ENCODE measurements around the gene ABCA2.

DNA sequence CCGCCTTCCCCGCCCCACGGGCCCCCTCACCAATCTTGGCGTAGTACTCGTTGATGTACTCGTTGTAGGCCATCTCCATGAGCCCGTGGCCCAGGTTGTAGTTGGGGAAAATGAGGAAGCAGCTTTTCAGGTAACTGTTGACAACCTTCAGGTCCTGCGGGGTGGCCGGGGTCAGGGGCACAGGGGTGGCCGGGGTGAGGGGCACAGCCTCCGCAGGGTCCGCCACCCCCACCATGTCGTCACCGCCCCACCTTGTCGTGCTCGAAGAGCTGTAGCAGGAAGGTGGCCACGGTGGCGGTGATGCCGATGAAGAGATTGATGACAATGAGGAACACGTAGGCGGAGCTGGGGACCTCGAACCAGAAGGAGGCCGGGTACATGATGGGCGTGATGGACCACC lies 16.9 kb downstream of the ABCA2 start:
- TF ChIP-seq, protein P1, sequence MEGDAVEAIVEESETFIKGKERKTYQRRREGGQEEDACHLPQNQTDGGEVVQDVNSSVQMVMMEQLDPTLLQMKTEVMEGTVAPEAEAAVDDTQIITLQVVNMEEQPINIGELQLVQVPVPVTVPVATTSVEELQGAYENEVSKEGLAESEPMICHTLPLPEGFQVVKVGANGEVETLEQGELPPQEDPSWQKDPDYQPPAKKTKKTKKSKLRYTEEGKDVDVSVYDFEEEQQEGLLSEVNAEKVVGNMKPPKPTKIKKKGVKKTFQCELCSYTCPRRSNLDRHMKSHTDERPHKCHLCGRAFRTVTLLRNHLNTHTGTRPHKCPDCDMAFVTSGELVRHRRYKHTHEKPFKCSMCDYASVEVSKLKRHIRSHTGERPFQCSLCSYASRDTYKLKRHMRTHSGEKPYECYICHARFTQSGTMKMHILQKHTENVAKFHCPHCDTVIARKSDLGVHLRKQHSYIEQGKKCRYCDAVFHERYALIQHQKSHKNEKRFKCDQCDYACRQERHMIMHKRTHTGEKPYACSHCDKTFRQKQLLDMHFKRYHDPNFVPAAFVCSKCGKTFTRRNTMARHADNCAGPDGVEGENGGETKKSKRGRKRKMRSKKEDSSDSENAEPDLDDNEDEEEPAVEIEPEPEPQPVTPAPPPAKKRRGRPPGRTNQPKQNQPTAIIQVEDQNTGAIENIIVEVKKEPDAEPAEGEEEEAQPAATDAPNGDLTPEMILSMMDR (IDR thresholded peaks at IDR 0.05), result no peak
- TF ChIP-seq POLR2A (IDR thresholded peaks at IDR 0.05), result no peak
